HG02884 (cell line): Measurements from ENCODE around the gene PSMF1.

ENCODE experiments used
- ATAC-seq: cut with Tn5 transposase; IDR thresholded peaks from one replicate; pipeline ENCODE4 v1.9.1; 2021; ENCODE audit warnings: mild to moderate bottlenecking, moderate library complexity; ENCODE audit not compliant: unreplicated experiment

Gene PSMF1

DNA sequence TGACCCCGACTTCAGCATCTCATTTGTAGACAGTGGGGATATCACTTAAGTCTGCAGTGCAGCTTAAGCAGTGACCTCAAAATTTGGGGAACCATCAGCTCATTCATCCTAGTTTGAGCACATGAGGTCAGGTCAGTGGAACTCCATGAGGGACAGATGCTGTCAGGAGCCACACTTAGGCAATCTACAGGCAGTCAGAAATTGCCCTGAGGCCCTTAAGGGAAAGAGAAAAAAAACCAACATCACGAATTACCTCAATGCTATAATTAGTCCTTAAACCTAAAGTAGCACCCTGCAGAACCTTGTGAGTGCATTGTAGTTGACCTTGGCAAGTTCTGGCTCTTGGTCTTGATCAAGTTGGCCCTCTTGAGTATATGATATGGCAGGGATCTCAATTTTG, 45.3 kb downstream of the PSMF1 start:
- no peak for ATAC-seq

DNA sequence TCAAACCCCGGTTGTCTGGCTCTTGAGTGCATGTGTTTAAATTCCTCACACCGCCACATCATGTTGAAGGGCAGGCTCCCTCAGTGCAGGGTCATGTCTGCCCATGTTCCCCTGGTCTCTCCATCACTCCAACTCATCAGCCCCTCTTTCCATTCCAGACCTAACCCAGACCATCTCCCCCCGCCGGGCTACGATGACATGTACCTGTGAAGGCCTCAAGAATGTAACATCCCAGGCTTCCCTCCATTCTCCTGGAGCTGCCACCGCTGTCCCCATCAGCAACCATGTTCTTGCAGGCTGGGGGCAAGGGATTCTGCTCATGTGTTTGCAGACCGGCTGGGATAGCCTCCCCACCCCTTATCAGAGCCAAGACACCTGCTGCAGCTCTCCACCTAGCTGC, 46.5 kb downstream of the PSMF1 start:
- no peak for ATAC-seq

DNA sequence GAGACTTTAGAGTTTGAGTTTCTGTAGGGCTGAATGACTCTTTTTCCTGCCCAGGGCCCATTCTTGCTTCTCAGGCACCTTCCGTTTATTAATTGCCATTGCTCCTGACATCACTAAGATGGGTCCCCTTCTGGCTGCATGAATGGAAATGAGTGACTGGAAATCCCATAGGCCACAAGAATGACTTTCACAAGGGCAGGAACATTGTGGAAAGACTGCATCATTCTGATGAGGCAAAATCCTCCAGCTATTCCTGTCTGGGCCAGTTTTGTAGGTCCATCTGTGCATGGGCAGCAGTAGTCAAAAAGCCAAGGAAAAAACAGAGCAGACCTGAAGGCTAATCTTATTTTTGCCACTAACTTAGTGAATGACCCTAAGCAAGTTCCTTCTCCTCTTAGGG, 47.1 kb downstream of the PSMF1 start:
- ATAC-seq: no peak

DNA sequence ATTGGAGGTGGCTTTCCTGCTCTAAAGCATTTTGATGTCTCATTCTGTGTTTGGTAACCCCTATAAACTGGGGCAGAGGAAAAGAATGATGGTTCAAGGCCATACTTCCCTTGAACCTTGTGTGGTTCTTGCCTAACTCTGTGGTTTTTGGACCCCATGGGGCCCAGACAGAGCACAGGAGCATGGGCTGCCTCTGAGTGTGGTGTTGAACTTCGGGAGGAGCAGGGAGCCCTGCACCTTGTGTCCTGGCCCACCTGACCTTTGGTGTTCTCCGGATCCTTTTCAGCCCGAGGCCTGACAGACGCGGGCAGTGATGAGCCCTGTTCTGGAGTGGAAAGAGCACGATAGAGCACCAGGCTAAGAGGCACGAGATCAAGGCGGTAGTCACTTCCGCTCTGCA, 47.5 kb downstream of the PSMF1 start:
- no peak for ATAC-seq

DNA sequence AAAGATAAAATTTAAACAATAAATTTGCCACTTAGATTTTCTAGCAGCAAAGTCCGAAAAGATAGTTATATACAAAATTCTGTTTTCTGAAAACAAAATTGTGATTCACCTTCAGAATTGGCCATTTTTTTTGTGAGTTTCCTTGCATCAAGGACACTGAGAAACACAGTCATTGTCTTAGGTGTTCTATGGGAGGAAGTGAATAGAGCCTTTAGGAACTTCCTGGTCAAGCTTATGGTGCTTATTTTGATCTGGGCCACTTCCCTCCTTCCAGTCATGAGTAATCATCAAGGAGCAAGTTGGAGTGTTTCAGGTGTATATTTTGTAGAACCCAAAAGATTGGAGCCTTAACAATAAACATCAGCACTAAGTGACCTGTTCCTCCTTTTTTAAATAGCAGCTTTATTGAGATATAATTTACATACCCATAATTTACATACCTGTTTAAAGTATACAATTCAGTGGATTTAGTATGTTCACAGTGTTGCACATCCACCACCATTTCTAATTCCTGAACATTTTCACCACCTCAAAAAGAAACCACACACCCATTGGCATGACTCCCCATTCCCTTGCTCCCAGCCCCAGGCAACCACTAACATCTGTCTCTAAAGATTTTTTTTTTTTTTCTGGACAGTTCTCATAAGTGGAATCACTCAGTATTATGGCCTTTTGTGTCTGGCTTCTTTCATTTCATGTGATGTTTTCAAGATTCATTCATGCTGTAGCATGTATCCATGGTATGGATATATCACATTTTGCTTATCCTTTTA, 48.7 kb downstream of the PSMF1 start:
- no peak for ATAC-seq

DNA sequence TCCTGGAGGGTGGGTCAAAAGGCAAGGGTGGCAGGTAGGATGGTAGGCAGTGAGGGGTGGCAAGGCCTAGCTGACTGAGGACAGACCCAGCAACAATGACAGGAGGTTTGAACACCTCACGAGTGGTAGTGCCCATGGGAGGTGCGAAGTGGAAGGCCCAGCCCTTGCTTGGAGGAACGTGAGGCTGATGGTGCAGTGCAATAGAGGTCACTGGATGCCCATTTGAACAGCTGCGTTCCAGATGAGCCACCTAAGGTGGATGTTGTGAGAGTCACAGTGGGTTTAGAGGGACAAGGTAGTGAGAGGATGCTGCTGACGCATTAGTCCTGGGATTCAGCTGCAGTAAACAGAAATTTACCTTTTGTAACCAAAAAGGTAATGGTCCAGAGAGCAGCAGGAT, 50.8 kb downstream of the PSMF1 start:
- no peak for ATAC-seq

DNA sequence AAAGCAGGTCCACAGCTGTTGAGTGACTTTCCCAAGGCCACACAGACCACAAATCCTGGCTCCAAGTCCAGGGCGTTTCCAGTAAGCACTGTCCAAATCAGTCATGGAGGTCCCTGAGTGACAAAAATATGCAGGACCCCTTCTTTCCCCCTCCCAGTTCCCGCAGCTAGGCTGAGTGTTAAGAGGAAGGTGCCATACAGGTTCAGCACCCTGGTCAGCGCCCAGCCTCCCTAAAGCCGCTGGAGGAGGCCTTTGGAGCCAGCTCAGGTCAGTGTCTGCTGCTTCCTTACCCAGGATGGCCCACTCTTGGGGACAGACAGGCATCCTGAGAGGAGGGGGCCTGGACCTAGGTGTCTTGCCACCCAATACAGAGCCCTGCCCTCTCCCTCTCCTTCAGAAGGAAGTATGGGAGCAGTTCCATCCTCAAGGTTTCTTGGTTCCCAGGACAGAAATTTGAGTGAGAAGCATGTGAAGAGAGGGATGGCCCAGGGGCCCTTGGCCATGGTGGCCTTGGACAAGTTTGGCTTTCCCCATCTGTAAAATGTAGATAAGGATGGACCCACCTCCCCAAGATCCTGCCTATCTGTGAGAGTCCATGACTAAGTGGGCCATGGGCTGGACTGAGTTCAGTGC, 53.2 kb downstream of the PSMF1 start:
- ATAC-seq: no peak

DNA sequence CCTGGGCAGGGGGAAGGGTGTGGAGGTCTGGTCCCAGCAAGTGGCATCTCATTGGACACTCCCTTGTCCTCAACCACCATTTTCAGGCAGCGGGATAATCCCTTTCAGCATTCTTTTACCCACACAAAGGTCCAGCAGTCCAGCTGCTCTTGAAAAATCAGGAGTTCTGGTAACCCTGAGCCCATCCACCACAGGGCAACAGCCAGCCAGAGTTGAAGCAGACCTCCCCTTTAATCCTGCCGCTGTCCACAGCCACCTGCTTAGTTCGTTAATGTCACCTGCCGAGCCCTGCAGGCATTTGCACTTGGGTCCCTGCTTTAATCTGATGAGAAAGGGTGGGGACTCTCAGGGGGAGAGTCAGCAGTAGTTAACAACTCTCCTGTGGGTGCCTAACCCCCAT, 55.3 kb downstream of the PSMF1 start:
- no peak for ATAC-seq

DNA sequence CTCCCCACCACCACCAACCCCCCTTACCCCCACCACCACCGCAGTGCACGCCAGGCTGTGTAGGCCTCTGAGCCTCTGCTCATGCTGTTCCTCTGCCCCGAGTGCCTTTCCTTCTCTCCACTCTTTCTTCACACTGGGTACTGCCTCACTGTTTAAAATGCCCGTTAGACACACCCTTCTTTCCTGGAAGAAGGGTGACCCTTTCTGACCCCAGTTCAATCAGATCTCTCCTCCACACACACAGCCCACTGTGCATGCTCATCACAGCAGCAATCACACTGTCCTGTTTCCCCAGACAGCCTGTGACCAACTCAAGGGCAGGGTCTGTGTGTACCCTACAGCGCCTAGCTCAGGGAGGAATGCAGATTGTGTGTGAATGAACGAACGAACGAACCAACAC, 56.4 kb downstream of the PSMF1 start:
- ATAC-seq: no peak

DNA sequence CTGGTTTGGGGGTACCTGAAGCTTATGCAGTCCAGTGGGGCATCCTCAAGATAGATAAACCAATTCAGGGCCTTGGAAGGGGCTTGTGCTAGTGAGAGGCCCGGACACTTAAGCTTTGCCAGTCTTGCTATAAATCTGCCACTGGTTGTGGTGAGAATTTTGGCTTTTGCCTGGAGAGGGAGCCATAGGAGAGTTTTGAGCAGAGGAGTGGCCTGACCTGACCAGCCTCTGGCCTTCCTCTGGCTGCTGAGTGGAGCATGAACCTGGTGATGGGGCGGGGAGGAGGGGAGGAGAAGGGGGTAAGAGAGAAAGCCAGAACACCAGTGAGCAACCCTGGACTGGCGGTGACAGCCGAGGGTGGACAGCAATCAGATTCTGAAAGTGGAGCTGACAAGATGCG, 59.3 kb downstream of the PSMF1 start:
- ATAC-seq: no peak

DNA sequence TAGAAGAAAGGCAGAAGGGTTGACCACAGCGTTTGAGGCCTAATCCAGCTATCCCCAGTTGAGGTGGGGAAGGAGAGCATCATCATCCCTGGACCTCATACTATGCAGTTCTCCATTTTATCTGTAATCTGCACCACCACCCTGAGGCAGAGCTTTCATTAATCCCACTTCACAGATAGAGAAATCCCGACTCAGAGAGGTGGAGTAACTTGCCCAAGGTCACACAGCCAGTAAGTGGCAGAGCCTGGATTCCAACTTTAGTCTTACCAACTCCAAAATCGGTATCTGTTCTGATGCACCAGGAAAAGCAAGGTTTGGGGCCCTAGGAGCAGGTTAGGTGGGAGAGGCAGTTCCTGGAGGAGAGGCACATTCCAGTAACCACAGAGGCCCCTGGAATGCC, 59.7 kb downstream of the PSMF1 start:
- ATAC-seq: no peak

DNA sequence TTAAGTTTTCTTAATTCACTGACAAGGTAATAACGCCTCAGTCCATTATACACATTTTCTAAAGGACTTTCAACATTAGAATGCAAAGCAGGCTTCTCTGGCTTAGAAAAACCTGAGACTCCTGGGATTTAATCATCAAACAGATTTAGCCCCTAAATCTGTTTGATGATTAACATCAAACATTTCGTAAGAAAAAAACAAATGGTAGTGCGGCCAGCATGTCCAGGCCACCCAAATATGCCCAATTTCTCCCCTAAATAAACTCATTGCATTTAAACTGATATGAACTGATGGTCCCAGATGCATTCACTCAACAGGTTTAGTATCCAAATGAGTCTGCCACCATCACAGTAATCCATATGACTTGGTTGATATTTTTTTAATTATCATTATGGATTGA, 60.2 kb downstream of the PSMF1 start:
- no peak for ATAC-seq

DNA sequence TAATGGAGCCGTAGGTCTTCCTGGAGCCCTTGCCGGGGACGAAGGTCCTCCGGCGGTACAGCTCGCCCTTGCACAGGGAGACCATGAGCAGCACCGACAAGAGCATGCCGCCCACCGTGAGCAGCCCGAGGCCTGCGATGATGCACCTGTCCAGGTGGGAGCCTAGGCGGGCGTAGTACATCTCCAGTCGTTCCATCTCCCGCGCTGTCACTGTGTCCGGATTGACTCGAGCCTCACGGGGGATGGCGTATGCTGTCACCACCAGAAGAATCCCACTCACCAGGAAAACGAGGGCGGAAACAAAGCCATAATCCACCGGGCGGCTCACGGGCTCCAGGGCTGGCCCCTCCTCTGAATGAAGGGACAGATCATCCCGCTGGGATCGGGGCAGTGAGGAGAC, 62.5 kb downstream of the PSMF1 start:
- no peak for ATAC-seq

DNA sequence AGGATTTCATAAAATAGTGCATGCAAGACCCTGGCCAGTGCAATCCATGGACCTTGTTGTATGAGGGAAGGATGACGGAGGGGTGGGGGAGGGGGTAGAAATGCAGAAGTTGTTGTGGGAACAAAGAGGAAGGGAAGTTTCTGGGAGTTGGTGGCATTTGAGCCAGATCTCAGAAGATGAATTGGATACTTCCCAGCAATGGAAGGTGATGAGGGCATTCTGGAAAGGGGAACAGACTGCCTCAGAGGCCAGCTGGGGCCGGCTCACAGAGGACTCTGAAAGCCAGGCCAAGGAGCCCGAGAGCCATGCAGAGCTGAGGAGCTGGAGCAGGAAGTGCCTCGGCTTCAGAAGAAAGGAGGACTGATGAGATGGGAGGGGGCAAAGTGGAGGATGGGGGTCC, 63.7 kb downstream of the PSMF1 start:
- no peak for ATAC-seq

DNA sequence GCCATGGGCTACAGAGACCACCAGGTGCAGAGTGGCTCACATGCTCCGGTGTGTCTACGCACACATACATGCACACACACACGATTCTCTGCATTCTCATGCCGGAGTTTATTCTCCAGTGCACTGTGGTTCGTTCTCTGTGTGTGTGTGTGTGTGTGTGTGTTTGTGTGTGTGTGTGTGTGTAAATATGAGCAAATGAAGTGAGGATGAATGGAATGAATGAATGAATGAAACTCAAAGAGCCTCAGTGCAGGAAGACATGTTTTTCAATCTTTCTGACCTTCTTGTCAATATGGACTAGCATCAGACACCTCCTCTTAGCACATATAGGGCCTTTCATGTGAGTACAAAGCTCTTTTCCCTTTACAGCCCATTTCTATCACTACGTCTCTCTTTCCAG, 64.8 kb downstream of the PSMF1 start:
- ATAC-seq: no peak

DNA sequence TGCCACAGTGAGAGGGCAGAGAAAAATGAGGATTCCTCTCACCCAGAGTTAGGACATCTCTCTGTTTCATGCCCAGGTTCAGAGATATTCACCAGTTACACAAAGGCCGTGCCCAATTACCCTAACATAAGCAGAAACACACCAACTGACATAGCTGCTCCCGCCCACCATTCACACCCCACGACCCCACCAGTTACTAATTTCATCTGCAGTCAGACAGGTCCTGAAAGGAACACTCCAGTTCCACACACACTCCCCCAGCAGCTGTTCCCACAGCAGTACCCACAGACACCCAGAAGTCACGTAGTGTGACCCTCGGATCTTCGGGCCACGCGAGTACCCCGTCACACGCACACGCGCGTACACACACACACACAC, 65.8 kb downstream of the PSMF1 start:
- no peak for ATAC-seq

DNA sequence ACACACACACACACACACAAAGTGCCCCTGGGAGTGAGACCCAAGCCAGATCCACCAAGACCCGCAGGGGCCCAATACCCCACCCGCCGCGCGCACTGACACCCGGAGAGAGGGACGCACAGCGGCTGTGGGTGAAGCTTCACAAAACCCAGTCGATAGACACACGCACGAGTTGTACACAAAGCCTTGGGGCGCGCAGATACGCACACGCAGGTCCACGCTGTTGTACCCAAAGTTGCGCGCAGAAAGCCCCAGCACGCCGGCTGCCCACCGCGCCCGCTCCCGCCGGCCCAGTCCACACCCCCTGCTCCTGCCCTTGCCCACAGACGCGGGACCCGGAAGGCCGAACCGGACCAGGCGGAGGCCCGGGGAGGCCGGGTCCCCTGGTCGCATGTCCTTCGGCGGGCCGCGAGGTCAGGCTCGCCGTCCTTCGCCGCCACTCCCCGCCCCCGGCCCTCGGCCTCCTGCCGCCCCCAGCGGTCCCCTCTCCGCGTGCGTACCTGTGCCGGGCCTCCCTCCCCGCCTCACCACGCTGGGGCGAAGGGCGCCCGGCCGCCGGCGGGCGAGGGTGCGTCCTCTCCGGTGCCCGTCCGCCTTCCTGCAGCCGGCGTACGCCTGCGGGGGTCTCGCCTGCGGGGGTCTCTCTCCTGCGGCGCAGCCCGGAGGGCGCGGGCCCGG, 66.4 kb downstream of the PSMF1 start, which contains the start of gene TMEM74B:
TSS of gene TMEM74B (minus strand) at position 344 of the 678 bp plus-strand sequence. CDS start 1,180 bp downstream, outside the sequence.
- no peak for ATAC-seq

DNA sequence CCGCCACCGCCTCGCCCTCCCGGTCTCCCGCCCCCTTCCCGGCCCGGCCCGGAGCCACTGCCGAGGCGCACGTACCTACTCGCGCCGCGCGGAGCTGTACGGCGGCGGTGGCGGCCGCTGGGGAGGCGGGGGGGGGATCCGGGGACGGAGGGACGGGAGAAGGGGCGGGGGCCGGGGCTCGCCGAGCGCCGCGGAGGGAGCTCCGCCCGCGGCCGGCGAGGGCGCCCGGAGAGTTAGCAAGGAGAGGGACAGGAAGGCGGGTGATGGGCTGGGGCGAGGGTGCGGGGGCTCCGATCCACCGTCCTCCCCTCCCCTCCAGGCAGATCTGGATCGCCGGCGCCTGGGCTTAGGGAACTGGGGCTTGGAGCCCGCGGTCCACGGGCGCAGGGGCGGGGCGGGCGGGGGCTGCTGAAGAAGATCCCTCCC, 66.9 kb downstream of the PSMF1 start:
- no peak for ATAC-seq

DNA sequence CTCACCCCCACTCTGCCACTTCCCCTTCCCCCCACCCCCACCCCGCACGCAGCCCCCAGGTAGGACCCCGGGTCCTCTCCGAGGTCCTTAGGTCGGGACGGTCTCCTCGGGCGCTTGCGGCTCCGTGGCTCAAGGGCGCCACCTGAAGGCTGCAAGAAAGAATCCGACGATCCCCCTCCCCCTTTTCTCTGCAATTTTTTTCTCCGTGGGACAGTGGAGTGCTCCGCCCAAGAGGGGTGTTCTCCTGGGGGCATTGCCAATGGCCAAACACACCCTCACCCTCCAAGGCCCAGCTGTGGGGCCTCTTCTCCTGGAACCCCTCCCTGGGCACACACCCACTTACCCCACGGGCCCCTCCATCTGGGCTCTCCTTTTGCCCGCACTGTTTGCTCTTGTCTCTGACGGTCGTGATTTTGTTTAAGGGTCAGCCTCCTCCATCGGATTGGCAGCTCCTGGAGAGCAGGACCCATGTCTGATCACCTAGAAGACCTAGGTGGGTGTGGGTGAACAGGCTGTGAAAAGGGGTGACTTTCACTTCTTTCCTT, 67.5 kb downstream of the PSMF1 start:
- ATAC-seq: no peak

DNA sequence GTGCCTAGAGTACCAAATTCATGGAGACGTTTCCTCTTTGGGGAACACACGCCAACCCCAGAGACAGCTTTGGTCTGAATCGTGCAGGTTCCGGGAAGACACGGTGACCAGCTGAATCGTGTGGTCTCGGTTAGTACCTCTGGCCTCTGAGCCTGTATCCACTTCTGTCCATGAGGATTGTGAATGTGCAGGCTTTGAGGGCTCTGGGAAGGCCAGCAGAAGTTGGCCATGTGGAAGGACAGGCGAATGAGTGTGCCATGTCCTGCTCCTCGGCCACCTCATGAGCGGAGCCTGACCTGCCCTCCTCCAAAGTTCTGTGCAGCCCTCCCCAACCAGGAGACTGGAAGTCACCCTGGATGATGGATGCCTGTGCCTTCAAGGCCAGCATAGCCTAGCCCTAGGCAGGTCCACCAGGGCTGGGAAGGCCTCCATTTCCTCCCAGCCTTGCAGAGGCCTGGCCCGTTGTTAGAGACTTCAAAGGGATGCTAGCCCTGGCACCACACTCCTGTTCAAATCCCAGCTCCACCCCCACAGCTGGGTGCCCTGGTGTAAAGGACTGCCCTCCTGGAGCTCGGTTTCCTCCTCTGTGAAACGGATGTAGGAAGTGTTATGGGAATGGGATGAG, 68.1 kb downstream of the PSMF1 start:
- no peak for ATAC-seq

DNA sequence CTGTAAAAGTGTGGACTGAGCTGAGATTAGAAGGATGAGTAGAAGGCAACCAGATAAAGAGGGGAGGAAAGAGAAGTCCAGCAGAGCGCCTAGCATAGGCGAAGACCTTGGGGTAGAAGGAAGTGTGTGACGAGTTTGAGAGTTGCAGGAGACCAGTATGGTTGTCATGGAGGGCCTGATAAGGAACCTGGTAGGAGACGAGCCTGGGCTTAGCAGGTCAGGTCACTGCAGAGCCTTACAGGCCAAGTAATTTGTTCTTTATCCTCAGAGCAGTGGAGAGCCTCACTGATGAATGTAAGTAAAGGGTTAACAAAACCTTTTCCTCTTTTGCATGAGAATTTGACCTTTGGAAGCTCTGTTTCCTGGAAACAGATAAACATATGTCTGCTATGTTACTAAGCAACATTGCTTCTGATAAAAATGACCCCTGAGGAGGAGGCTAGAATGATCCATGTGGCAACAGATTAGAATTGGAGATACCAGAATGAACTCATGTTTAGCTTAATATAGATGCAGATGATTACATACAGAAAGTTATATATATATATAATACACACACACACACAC, 69.3 kb downstream of the PSMF1 start:
- no peak for ATAC-seq
